Superior temporal gyrus (tissue), 1 donor: ENCODE data around the gene KRTAP12-1.

Experiments
- DNase-seq: peaks from one replicate; pipeline ENCODE4 v3.0.0-alpha.2; 2016; ENCODE audit errors: extremely low spot score

The KRTAP12-1 gene, protein sequence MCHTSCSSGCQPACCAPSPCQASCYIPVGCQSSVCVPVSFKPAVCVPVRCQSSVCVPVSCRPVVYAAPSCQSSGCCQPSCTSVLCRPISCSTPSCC

DNA sequence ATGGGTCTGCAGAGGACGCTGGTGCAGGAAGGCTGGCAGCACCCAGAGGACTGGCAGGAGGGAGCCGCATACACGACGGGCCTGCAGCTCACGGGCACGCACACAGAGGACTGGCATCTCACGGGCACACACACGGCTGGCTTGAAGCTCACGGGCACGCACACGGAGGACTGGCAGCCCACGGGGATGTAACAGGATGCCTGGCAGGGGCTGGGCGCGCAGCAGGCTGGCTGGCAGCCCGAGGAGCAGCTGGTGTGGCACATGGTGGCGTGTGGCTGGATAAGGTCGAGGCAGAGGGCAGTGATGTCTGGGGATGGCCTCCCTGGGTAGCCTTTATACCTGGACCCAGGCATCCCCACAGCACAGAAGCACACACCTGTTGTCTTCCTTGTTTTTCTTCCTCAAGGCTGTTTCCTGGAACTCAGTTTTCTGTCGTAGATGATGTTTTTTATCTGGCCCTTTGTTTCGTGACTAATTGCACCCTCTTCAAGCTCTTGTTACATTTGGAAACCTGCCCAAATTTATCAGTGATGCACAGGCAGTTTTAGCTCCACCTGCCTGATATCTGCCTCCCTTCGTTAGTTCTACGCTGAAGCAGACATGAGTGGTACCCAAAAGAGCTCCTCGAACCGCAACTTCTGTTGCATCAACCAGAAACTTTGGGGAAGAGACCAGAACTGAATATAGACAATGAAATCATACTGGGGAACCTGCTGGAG, at the start of gene KRTAP12-1:
KRTAP12-1 (minus strand) TSS at position 303 of the 719 bp plus-strand sequence; CDS start at position 263, 40 bp downstream.
- DNase-seq, result no peak

DNA sequence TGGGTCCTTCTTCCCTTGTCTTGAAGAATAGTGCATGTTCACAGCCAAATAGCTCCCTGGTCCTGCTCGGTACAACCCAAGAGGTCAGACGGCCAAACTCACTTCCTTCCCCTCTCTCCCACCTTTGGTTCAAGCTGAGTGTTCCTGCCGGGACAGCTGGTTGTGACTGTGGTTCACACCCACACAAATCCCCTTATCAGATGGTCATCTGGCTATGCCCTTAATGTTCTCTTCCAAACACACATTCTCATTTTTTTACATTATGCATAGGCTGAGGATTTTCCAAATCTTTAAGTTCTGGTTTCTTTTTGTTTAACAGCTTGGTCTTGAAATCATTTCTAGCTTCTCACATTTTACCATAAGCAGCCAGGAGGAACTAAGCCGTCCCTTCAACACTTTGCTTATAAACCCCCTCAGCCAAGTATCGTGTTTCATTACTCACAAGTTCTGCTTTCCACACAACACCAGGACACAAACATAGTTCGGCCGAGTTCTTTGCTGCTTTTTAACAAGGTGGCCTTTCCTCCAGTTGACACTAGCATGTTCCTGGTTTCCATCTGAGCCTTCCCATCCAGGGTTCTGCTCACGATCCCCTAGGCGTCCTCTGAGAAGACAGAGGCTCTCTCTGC, 49.1 kb upstream of the KRTAP12-1 start:
- no peak for DNase-seq

DNA sequence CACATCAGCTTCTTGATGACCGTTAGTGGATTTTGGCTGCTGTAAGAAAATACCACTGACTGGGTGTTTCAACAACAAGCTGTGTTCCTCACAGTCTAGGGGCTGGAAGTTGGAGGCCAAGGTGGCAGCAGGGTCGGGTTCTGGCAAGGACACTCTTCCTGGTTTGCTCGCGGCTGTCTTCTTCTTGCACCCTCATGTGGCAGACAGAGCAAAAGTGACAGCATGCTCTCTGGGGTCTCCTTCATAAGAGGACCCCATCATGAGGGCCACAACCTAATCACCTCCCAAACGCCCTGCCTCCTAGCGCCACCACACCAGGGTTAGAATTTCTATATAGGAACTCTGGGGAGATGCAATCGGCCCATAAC, 48.0 kb upstream of the KRTAP12-1 start:
- no peak for DNase-seq

DNA sequence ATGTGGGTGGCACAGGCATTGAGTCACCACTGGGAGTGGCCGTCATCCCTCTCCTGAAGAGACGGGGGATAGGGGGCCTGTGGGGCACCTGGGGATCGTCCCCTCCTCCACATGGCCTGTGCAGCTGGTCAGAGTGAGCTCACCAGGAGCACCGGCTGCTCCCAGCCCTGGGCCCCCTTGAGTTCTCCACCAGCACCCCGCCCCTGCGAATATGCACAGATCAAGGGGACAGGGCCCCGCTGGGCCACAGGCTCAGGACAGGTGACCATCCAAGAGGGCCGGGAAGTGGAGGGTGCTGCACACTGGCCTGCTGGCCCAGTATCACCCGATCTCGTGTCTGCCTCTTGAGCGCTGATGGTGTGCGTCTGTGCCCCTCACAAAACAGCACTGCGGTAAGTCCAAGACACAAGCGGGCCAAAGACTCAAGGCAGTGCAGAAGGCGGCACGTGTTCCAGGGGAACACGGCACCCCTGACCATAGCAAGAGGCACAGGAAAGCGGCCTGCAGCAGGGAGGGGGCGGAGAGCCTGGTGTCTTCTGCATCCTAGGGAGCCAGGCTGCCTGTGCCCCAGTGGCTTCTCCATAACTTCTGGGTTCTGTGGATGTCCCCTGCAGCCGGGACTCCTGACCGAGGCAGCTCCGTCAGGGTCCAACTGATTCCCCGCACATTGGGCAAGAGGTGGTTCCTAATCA, 47.5 kb upstream of the KRTAP12-1 start:
- no peak for DNase-seq

DNA sequence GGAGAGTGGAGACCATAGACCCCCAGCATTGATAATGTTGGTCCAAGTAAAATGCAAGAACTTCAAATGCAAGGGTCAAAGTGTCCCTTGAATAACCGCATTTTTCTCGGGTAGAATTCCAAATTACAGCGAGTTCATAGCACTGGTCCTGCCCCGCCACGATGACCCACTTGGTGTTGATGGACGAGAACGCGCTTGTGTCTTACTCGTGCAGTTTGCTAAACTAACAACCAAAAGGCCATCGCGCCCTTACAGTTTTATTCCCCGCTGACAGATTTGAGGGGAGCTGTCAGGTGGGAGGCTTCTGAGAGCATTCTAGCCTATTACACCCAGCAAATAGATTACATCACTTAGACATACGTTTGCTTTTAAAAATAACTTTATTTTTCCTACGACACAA, 46.8 kb upstream of the KRTAP12-1 start:
- no peak for DNase-seq

DNA sequence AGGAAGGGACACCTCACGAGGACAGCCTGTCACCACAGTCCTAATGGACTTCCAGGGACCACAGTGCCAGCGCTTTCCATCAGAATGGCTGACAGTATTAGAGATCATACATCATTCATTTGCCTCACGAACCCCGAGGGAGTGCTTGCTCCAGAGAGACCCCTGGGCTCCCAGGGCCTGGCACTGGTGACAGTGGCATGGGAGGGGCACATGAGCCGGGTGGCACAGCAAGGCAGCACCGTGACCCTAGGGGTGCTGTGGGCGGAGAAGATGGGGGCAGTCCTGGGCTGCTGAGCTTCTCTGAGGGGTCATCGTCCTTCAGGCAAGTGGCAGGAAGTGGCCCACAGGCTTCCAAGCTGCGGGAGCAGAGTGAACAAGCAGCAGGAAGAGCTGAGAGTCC, 45.8 kb upstream of the KRTAP12-1 start:
- no peak for DNase-seq

DNA sequence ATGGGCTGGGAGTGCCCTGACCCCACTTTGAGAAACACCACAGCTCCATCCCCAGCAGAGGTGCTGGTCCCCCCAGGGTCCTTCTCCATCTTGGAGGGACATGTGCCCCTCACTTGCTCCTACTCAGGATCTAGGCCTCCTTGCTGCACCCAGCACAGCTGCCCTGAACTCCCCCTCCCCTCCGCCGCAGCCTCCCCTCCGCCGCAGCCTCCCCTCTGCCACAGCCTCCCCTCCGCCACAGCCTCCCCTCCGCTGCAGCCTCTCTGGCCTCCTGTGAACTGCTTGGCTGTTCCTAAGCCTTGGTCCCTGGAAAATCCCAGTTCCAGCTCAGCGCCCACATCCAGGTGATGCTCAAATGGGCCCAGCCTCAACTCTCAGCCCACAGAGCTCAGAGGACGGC, 45.4 kb upstream of the KRTAP12-1 start:
- DNase-seq, result no peak

DNA sequence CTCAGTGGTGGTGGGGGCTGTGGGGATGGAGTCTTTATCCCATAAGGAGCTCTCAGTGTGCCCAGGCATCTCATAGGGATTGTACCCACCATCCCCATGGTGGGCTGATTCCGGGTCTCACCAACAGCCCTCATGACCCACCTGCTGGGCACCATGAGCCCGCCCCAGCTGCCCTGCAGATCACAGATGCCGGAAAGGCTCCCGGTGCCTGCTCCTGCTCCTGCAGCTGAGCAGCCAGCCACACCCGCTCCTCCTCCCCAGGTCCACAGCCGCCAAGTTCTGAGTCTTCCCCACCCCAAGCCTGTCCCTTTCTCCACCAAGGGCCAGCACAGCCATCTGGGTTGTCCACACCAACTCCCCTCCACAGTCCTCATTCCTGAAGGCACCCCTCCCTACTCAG, 44.9 kb upstream of the KRTAP12-1 start:
- no peak for DNase-seq

DNA sequence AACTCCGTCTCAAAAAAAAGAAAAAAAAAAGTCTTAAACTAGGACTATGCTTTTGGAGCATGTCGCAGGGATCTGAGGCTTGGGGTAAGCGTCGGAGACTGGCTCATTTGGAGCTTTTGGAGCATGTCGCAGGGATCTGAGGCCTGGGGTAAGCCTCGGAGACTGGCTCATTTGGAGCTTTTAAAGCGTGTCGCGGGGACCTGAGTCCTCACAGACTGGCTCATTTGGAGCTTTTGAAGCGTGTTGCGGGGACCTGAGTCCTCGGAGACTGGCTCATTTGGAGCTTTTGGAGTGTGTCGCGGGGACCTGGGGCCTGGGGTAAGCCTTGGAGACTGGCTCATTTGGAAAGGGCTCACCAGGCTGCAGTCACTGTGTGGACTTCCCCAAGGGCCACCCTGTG, 43.0 kb upstream of the KRTAP12-1 start:
- no peak for DNase-seq

DNA sequence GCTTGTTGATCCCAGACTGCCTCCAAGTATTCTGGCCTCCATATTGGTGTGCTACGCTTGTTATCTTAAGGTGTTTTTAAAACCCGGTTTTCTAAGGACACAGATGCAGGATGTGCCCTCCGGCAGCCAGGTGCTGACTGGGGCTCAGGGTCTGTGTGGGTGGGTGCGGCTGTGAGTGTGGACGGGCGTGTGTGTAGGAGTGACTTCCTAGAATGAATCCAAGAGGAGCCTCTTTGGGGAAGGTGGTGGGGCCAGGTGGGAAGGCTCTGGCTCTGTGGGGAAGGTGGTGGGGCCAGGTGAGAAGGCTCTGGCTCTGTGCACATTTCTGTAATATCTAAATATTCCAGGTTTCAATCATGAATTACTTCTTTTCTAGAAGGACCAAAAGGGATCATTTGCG, 42.2 kb upstream of the KRTAP12-1 start:
- DNase-seq, result no peak

DNA sequence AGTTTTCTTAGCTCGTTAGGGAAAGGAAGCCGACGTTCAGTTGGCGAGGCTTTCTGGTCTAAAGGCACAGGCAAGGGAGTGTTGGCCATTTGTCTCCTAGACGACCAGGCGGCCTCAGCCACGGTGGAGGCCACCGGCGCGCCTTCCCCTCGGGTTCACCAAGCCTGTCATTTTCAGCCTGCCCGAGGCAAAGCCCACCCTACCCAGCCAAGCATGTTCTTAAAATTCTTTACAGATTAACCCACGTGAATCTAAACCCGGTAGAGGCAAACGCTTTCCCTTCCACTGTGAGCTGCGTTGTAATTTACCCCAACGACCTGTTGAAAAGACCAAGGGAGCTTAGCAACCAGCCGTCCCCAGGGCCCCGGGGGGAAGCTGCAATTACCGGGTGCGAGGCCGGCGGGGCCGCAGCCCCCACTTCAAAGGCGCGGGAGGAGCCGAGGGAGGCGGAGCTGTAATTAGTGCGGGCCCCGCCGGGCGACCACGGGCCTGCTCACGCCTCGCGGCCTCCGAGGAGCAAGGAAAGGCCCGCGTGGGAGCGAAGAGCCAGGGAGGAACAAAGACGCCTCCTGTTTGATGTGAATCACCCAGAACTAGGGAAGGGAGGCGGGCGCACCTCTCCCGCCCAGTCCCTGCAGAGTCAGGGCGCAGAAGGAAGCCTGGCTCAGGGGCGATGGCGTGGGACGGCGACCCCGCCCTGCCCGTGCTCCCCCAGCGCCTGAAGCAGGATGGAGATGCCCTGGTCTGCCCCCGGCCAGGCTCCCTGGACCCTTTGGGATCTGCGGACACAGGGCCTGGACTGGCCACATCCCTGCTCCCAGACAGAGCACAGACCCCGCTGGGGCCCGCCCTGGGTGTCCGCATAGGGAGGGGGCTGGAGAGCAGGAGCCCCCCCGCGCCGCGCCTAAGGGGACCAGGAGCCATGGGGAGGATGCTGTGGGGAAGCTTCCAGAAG, 41.5 kb upstream of the KRTAP12-1 start:
- no peak for DNase-seq

DNA sequence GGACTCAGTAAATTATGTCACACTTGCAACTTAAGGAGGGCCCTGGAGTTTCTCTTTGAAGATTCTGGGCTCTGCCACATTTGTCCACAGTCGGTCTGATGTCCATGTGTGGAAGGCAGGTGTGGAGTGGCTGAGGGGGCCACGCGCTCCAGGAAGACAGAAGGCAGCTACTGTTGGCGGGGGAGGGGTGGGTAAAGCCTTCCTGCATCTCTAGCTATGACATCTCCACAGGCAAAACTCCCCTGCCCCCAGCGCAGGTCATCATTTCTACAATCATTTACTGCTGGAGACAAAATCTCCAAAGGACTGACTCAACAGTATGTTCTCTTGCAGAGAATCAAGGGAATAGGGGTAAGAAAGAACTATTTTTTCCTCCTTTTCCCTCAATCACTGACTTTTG, 40.8 kb upstream of the KRTAP12-1 start:
- no peak for DNase-seq

DNA sequence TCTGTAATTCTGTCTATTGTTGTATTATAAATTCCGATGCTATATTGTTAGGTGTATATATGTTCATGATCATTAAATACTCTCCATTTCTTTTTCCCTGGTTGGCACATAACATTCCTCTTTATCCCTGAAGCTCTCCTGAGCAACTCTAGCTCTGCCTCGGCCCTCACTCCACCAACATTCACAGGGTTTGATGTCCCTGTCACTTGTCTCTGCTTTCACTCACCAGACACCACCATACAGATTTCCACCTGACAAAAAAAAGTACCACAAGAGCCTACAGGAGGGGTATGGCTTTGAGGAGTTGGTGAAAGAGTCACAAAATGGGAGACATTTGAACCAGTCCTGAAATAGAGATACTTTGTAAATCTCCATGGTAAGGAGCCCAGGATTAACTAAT, 38.2 kb upstream of the KRTAP12-1 start:
- DNase-seq, result no peak

DNA sequence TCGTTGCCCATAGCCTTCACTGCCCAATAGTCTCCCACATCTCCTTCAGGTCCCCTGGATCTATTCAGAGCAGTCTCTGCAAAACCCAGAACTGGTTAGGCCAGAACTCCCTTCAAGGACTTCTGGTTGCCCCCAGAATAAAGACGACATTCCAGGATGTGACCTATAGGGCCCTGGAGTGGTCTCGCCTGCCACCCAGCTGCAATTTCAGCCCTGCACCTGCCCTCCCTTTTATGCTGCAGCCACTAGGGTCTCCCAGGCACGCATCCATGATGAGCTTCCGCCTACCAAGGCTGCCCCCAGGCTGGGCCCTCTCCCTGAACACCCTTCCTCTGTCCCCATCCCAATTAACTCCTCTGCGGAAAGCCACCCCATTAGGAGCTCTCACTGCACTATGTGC, 36.6 kb upstream of the KRTAP12-1 start:
- no peak for DNase-seq

DNA sequence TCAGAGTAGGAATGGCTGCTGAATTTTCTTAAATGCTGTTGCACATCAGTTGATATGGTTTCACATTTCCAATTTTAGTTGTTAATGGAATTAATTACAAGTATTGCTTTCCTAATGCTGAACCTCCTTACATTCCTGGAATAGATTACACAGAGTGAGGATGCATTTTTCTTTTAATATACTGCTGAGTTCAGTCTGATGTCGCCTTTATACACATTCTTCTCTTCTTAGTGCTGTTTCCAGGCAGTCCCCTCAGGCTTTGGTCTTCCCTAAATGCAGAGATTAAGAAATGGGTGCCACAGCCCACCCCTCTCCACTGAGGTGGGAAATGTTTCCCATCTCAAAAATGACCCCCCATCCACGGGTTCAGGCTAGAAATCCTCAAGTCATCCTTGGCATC, 36.1 kb upstream of the KRTAP12-1 start:
- no peak for DNase-seq

DNA sequence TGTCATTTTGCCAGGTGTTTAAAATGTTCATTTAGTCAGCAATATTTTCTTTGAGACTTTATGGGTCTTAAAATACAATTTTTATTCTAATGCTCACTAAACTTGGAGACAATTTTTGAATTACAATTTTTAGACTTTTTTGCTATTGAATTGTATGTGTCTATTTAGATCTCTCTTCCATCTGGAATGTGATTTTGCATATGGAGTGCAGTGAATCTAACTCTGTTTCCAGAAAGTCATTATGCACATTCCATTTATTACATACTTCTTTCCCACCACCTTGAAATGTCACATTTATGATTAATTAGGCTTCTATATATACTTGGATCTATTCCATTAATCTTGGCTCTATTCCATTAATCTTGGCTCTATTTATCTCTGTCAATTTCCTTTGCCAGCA, 35.0 kb upstream of the KRTAP12-1 start:
- DNase-seq, result no peak

DNA sequence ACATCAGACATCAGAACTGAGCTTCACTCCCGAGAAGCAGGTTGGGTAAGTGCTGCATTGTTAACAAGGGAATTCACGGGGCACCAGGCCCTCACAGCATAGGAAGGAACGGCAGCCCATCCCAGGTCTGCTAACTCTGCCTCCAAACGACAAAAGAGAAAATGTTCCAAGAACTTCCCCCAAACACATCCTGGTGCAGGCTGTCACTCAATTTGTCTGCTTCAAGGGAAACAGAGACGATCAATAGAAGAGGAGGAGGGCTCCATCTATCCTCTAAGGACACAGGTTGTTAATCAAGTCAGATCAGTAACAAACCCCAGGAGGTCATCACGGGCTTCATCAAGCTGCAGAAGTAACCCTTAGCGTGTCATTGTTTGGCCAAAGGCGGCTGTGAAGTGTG, 32.9 kb upstream of the KRTAP12-1 start:
- no peak for DNase-seq

DNA sequence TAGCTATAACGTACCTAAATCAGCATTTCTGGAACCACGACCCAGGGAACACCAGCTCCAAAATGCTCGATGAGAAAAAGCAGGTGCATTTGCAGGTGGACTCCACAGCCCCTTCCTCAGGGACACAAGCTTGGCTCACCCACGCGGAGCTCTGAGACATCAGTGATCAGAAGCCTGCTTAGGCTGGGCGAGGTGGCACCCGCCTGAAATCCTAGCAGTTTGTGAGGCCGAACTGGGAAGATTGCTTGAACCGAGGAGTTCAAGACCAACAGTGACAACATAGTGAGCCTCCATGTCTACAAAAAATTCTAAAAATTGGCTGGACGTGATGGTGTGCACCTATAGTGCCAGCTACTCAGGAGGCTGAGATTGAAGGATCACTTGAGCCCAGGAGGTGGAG, 31.9 kb upstream of the KRTAP12-1 start:
- DNase-seq, result no peak

DNA sequence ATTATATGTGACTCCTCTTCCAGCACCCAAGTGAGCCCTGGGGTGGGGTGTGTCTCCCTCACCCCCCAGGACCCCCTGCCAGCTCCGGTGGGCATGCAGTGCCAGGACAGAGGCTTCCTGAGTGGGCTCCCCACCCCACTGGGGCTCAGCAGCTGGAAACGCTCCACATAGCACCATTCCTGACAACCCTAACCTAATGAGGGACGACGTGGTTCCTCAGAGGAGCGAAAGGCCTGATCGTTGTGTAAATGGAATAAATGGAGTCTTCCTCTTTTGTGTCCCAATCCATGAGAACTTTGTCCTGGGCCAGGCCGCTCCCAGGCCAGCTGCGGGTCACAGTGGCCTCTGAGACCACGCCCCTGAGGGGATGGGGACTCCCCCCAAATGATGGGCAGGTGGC, 31.2 kb upstream of the KRTAP12-1 start:
- no peak for DNase-seq

DNA sequence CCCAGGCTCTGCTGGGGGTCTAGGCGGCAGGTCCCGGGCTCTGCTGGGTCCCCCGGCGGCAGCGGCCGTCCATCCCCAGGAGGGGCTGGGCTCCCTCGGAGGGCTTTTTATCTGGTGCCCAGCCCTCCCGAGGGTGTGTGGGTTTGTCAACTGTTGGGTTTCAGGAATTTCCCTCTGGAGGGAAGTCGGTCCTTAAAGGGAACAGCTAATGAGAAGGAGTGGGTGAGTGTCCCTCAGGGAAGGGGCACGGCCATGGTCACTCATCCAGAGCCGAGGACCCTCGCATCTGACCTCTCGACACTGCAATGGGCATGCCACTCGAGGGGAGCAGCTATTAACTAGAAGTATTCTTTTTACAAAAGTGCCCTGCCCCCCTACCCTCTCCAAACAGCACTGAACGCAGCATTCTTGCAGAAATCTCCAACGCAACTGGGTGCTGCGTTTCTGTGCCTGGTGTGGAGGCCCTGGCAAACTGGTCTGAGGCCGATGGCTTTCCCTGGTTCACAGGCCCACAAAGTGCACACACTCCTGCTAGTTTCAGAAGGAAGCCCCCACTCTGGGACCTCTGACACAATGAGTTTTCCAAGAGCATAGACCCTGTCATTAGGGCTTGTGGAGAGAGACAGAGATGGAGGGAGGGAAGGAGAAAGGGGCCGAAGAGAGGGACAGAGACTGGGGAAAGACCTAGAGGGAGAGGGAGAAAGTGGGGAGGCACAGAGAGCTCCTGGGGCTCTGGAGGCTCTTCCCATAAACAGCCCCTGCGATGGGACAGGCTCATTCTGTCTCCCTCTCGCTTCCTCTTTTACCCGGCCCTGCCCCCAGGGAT, 30.5 kb upstream of the KRTAP12-1 start:
- no peak for DNase-seq
